H1 (cell line): ENCODE measurements around the gene PTPN13. TPM values are rescaled to one million over a fixed set of nuclear protein-coding genes. Genes with fewer than 3 reads are reported as not detected.

Experiments used
- CTCF ChIA-PET: fragments of 300-600 bp; sonication (Branson Sonifier 250); formaldehyde crosslinking; loops from one replicate; lab custom pipeline; 2021; ENCODE audit not compliant: partially characterized antibody; lab: Charles Lee
- POLR2A ChIA-PET: fragments of 300-600 bp; sonication (Branson Sonifier 250); formaldehyde crosslinking; loops from one replicate; lab custom pipeline; 2021; ENCODE audit warnings: inconsistent platforms; ENCODE audit not compliant: partially characterized antibody; lab: Charles Lee
- DNase-seq, 2 experiments: peaks; one replicate each; pipeline versions ENCODE4 v3.0.0 to v3.0.0-alpha.2; 2010 to 2022; ENCODE audit warnings: low spot score in 2 of 2, low read depth in 1 of 2, mixed read lengths in 1 of 2
- FAIRE-seq: peaks from 2 replicates; lab custom pipeline; 2011; peaks lifted over from hg19 to GRCh38; lab: Jason Lieb, UNC
- H2AFZ ChIP-seq: 2 replicates; pipeline ENCODE4 v1.8.1; 2012; ENCODE audit warnings: low read length, inconsistent platforms
- H2AK5ac ChIP-seq: 2 replicates; pipeline ENCODE4 v1.6.1; 2013; ENCODE audit warnings: low read depth, low read length
- H2BK120ac ChIP-seq: replicated peaks from 2 replicates; pipeline ENCODE3; 2013; ENCODE audit warnings: low read depth, low read length, inconsistent platforms
- H2BK12ac ChIP-seq: 2 replicates; pipeline ENCODE4 v1.6.1; 2013; ENCODE audit warnings: low read depth, low read length
- H2BK15ac ChIP-seq: 2 replicates; pipeline ENCODE4 v1.6.1; 2013; ENCODE audit warnings: low read length
- H2BK20ac ChIP-seq: 2 replicates; pipeline ENCODE4 v1.6.1; 2013; ENCODE audit warnings: low read length
- H2BK5ac ChIP-seq: 2 replicates; pipeline ENCODE4 v1.6.1; 2013; ENCODE audit warnings: low read depth, low read length
- H3K14ac ChIP-seq: 2 replicates; pipeline ENCODE4 v1.6.1; 2013; ENCODE audit warnings: inconsistent platforms; ENCODE audit not compliant: insufficient read length
- H3K18ac ChIP-seq: 2 replicates; pipeline ENCODE4 v1.6.1; 2013; ENCODE audit warnings: low read length; ENCODE audit errors: extremely low read depth
- H3K23ac ChIP-seq: 2 replicates; pipeline ENCODE4 v1.6.1; 2013; ENCODE audit warnings: inconsistent platforms; ENCODE audit not compliant: insufficient read length
- H3K23me2 ChIP-seq: 2 replicates; pipeline ENCODE4 v1.6.1; 2013; ENCODE audit warnings: low read depth, low read length
- H3K27ac ChIP-seq: 2 replicates; pipeline ENCODE4 v1.6.1; 2011; ENCODE audit warnings: low read depth, low read length, inconsistent platforms
- H3K27me3 ChIP-seq, 4 experiments: replicated peaks in 1 of 4; 1 replicate in 1 of 4; 2 replicates in 3 of 4; pipeline versions ENCODE4 v1.6.1 to v1.8.1; 2011 to 2013; ENCODE audit warnings: low read length in 3 of 4, mild to moderate bottlenecking in 3 of 4, inconsistent platforms in 2 of 4, mixed read lengths in 2 of 4, moderate library complexity in 1 of 4; ENCODE audit not compliant: control insufficient read depth in 3 of 4, insufficient read depth in 3 of 4; ENCODE audit errors: extremely low read depth in 1 of 4
- H3K36me3 ChIP-seq, 4 experiments: 2 replicates each; pipeline versions ENCODE4 v1.6.1 to v1.8.1; 2011 to 2013; ENCODE audit warnings: mild to moderate bottlenecking in 4 of 4, low read length in 3 of 4, moderate library complexity in 2 of 4, control low read depth in 1 of 4, inconsistent platforms in 1 of 4; ENCODE audit not compliant: insufficient read depth in 4 of 4, control insufficient read depth in 2 of 4
- H3K4ac ChIP-seq: replicated peaks from 2 replicates; pipeline ENCODE3; 2013; ENCODE audit warnings: low read length, low read depth, mixed read lengths, inconsistent platforms; ENCODE audit not compliant: insufficient read length
- H3K4me1 ChIP-seq, 4 experiments: replicated peaks in 1 of 4; 1 replicate in 1 of 4; 2 replicates in 3 of 4; pipeline versions ENCODE4 v1.6.1 to v1.8.1; 2011 to 2013; ENCODE audit warnings: low read length in 3 of 4, inconsistent platforms in 2 of 4, mixed read lengths in 1 of 4; ENCODE audit not compliant: insufficient read depth in 4 of 4, control insufficient read depth in 3 of 4
- H3K4me2 ChIP-seq, 2 experiments: 2 replicates each; pipeline versions ENCODE4 v1.6.1 to v1.8.1; 2011 to 2013; ENCODE audit warnings: low read depth in 2 of 2, low read length in 2 of 2, control low read depth in 1 of 2, inconsistent platforms in 1 of 2, mild to moderate bottlenecking in 1 of 2; ENCODE audit not compliant: insufficient read depth in 1 of 2
- H3K4me3 ChIP-seq, 4 experiments: fragments of 200-600, 300-600 bp in 1 of 4; sonication (generic), shearing (Covaris generic), sonication (Bioruptor Twin) in 1 of 4; 2 replicates each; pipeline versions ENCODE4 v1.5.1 to v1.8.1; 2011 to 2016; ENCODE audit warnings: low read length in 4 of 4, low read depth in 3 of 4, control low read depth in 2 of 4, inconsistent platforms in 2 of 4, mild to moderate bottlenecking in 2 of 4, mixed read lengths in 1 of 4, moderate library complexity in 1 of 4; ENCODE audit not compliant: insufficient read depth in 2 of 4; ENCODE audit errors: extremely low read depth in 1 of 4
- H3K56ac ChIP-seq: replicated peaks from 2 replicates; pipeline ENCODE3; 2013; ENCODE audit warnings: low read depth, mild to moderate bottlenecking, mixed read lengths, low read length, inconsistent platforms; ENCODE audit not compliant: insufficient read length
- H3K79me1 ChIP-seq: 2 replicates; pipeline ENCODE4 v1.6.1; 2013; ENCODE audit warnings: low read depth, low read length, control low read depth
- H3K79me2 ChIP-seq, 2 experiments: 2 replicates each; pipeline versions ENCODE4 v1.6.1 to v1.8.1; 2012 to 2013; ENCODE audit warnings: low read length in 2 of 2, mild to moderate bottlenecking in 2 of 2, inconsistent platforms in 1 of 2; ENCODE audit not compliant: insufficient read depth in 2 of 2, control insufficient read depth in 1 of 2
- H3K9ac ChIP-seq, 4 experiments: replicated peaks in 1 of 4; 1 replicate in 1 of 4; 2 replicates in 3 of 4; pipeline versions ENCODE4 v1.6.1 to v1.8.1; 2011 to 2013; ENCODE audit warnings: low read depth in 3 of 4, low read length in 3 of 4, control low read depth in 2 of 4, mild to moderate bottlenecking in 2 of 4, moderate library complexity in 2 of 4, inconsistent platforms in 1 of 4; ENCODE audit errors: extremely low read depth in 1 of 4
- H3K9me3 ChIP-seq, 2 experiments: 2 replicates each; pipeline versions ENCODE4 v1.6.1 to v1.8.1; 2012 to 2013; ENCODE audit warnings: mild to moderate bottlenecking in 2 of 2, moderate library complexity in 2 of 2, control low read depth in 1 of 2, inconsistent platforms in 1 of 2, low read depth in 1 of 2, low read length in 1 of 2, mixed read lengths in 1 of 2; ENCODE audit not compliant: insufficient read depth in 2 of 2
- H4K20me1 ChIP-seq, 2 experiments: replicated peaks in 1 of 2; 2 replicates each; pipeline versions ENCODE3 to v1.8.1; 2011 to 2013; ENCODE audit warnings: inconsistent platforms in 2 of 2, low read length in 2 of 2, mild to moderate bottlenecking in 1 of 2; ENCODE audit not compliant: insufficient read depth in 2 of 2, control insufficient read depth in 1 of 2
- H4K5ac ChIP-seq: 2 replicates; pipeline ENCODE4 v1.6.1; 2013; ENCODE audit warnings: low read length, low read depth, mixed read lengths, inconsistent platforms; ENCODE audit not compliant: insufficient read length
- H4K8ac ChIP-seq: 2 replicates; pipeline ENCODE4 v1.8.0; 2013; ENCODE audit warnings: mild to moderate bottlenecking, moderate library complexity, low read length, inconsistent platforms; ENCODE audit not compliant: insufficient read depth; ENCODE audit errors: extremely low read depth
- H4K91ac ChIP-seq: replicated peaks from 2 replicates; pipeline ENCODE3; 2013; ENCODE audit warnings: low read length, mixed read lengths, inconsistent platforms; ENCODE audit not compliant: insufficient read length
- BACH1 ChIP-seq: IDR thresholded peaks from 2 replicates; pipeline ENCODE4 v1.6.1; 2012; ENCODE audit warnings: low read length, improper control_type of control experiment
- HDAC2 ChIP-seq, 2 experiments: fragments of 300-600 bp in 1 of 2; sonication (generic) in 1 of 2; IDR thresholded peaks; 2 replicates each; pipeline ENCODE4 v1.6.1; 2011 to 2012; ENCODE audit warnings: low read depth in 2 of 2, low read length in 2 of 2, mild to moderate bottlenecking in 2 of 2, moderate library complexity in 2 of 2, borderline replicate concordance in 1 of 2, inconsistent platforms in 1 of 2
- NRF1 ChIP-seq: IDR thresholded peaks from 2 replicates; pipeline ENCODE4 v1.6.1; 2011; ENCODE audit warnings: mild to moderate bottlenecking, low read depth, low read length, improper control_type of control experiment
- PHF8 ChIP-seq: fragments of 200-600 bp; sonication (generic); conservative IDR thresholded peaks from 2 replicates; pipeline ENCODE4 v1.7.1; 2012; ENCODE audit warnings: low read depth, mild to moderate bottlenecking, inconsistent platforms, low read length, moderate library complexity
- POLR2AphosphoS5 ChIP-seq: IDR thresholded peaks from 2 replicates; pipeline ENCODE4 v1.6.1; 2011; ENCODE audit warnings: low read depth, low read length
- WGBS, 2 experiments: shearing (Covaris generic) in 1 of 2; methylation state at CpG; one replicate each; pipeline versions ENCODE4 v1.1.6 to v1.1.7; 2013 to 2015; ENCODE audit warnings: low lambda C conversion rate in 2 of 2, mixed read lengths in 2 of 2, inconsistent platforms in 1 of 2, low coverage in 1 of 2, missing lambda C conversion rate in 1 of 2; ENCODE audit not compliant: insufficient replicate concordance in 2 of 2, insufficient coverage in 1 of 2, insufficient read length in 1 of 2; ENCODE audit errors: extremely low coverage in 1 of 2, missing lambda C conversion rate in 1 of 2; 5-methylcytosine and 5-hydroxymethylcytosine counted together
- polyA plus RNA-seq, 7 experiments: library from polyadenylated mRNA; depleted of rRNA in 3 of 7; stranded (reverse) in 5 of 7; unstranded in 2 of 7; fragments of >200 nt in 5 of 7; fragments of 200-250 nt in 2 of 7; gene quantifications; 1 replicate in 5 of 7; 2 replicates in 1 of 7; 4 replicates in 1 of 7; pipeline versions ENCODE4 v1.2.1 to v1.2.3, GENCODE V29; 2011 to 2013; ENCODE audit warnings: missing spikeins in 2 of 7, mixed read lengths in 2 of 7
- total RNA-seq: library from RNA; stranded (reverse); fragmentation: NEBNext Ultra II Directional; extraction: Animal tissue kit (Norgen Biotek cat#: 25700); gene quantifications from 2 replicates; pipeline ENCODE4 v1.2.1, GENCODE V29; 2021

The PTPN13 gene
- total and polyA plus RNA-seq, 2 of the 8 experiments (the other 6 are each of a cell fraction or from before 2014, with no cell fraction given) = 12.7 to 57.9 TPM

DNA sequence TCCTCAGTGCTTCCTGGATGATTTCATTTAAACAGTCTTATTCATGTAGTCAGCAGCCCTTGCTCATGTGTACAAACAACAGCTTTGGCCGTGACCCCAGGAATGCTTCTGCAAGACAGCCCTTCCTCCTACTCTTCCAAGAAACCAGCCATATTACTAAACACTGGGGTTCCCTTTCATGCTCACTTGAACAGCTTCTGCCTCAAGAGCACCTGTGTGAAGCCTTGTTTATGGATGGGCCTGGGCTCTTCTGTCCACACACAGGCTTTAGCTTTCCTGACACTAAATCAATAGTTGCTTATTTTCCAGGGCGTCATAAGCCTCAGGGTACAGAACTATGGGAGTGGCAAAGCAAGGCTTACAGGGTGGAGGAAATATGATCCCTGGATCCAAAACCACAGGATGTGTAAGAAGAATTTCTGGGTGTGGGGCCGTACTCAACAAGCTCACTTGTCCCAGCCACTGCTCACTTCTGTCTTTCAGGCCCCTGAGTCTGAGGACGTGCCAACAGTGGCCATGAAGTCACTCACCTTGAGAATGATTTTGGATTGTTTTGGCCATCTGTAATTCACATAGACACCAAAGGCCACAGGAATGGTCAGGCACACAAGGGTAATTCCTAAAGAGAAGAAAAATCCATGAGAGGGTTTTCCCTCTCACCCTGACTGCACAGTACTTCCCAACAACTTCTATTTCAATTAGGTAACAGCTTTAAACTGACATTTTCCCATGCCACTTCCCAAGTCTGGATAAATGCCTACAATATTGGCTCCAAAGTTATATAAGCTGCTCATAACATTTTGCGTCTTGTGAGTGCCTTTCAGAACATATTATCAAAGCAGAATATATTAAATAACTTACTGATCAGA lies 237.4 kb downstream of the PTPN13 start:
- Histone ChIP-seq H3K23ac (no peak overlapping the region), H3K23me2 (no peaks in the 10 kb centered on the region), H3K36me3 (no peaks in the 10 kb centered on the region), H2BK5ac (no peak overlapping the region), H2AFZ (no peak overlapping the region), H3K4me2 (no peak overlapping the region), H4K20me1 (no peaks in the 10 kb centered on the region), H3K79me2 (no peaks in the 10 kb centered on the region), H3K56ac (no peak overlapping the region), H3K79me1 (no peaks in the 10 kb centered on the region), H2BK20ac (no peak overlapping the region), H2BK15ac (no peak overlapping the region), H4K91ac (no peak overlapping the region), H3K4ac (no peak overlapping the region), H3K4me3 (no peak overlapping the region), H3K27me3 (no peaks in the 10 kb centered on the region), H2BK12ac (no peak overlapping the region), H3K9ac (no peak overlapping the region), H3K27ac (no peak overlapping the region), H4K5ac (no peak overlapping the region), H2AK5ac (no peak overlapping the region), H3K14ac (no peak overlapping the region), H3K18ac (no peak overlapping the region), H4K8ac (no peak overlapping the region), H3K4me1 (peaks cover 0 to 2% (median 0%) of the 10 kb centered on the region in 4 experiments; a peak in 1 of 7 replicates), H2BK120ac (no peak overlapping the region), H3K9me3 (no peaks in the 10 kb centered on the region)
- ChIA-PET CTCF (interaction anchor here (0.7 to 1.1 kb wide), 3 partner anchors 11 to 336 kb away, joined by 3 to 4 read pairs (median 3); no protein-coding TSS in a partner anchor), POLR2A (interaction anchor here (1.3 kb wide), 1 partner anchor 15 kb away, joined by 4 read pairs; no protein-coding TSS in a partner anchor)
- TF ChIP-seq BACH1 (no peak), POLR2AphosphoS5 (no peak), NRF1 (no peak), HDAC2 (IDR thresholded peaks at IDR 0.05; ENCODE audit: borderline replicate concordance in 1 of 2, low read depth in 2 of 2, low read length in 2 of 2) (no peak), PHF8 (no peak)
- WGBS, 2 experiments = 95% methylated on average over 5 of the region's 5 CpGs; no CpG with 5 or more reads in 1 of the 2 experiments
- no peak for FAIRE-seq
- no peak for DNase-seq
